Esophagus (tissue), 2 donors: Measurements from ENCODE around the gene PARD3B. TPM values are rescaled to one million over a fixed set of nuclear protein-coding genes. Genes with fewer than 3 reads are reported as not detected.

Experiments
- H3K27ac ChIP-seq, 2 donors: one replicate each; pipeline ENCODE4 v1.5.1; 2013; ENCODE audit warnings: low read depth in 2 of 2, mild to moderate bottlenecking in 2 of 2, inconsistent platforms in 1 of 2, low read length in 1 of 2, moderate library complexity in 1 of 2
- H3K27me3 ChIP-seq, 2 donors: one replicate each; pipeline ENCODE4 v1.6.1; 2013; ENCODE audit warnings: low read length in 2 of 2, control low read depth in 1 of 2, mild to moderate bottlenecking in 1 of 2; ENCODE audit not compliant: insufficient read depth in 2 of 2, control insufficient read depth in 1 of 2
- H3K36me3 ChIP-seq, 2 donors: one replicate each; pipeline ENCODE4 v1.6.1; 2013; ENCODE audit warnings: low read length in 1 of 2; ENCODE audit not compliant: control insufficient read depth in 2 of 2, insufficient read depth in 2 of 2
- H3K4me1 ChIP-seq, 2 donors: one replicate each; pipeline ENCODE4 v1.6.1; 2013; ENCODE audit warnings: low read length in 1 of 2; ENCODE audit not compliant: control insufficient read depth in 2 of 2, insufficient read depth in 2 of 2
- H3K4me3 ChIP-seq, 2 donors: one replicate each; pipeline ENCODE4 v1.5.1; 2013; ENCODE audit warnings: low read length in 2 of 2, mild to moderate bottlenecking in 2 of 2, low read depth in 1 of 2, moderate library complexity in 1 of 2
- H3K9me3 ChIP-seq, 2 donors: one replicate each; pipeline ENCODE4 v1.6.1; 2013; ENCODE audit warnings: mild to moderate bottlenecking in 2 of 2, low read depth in 1 of 2, low read length in 1 of 2, moderate library complexity in 1 of 2; ENCODE audit not compliant: control insufficient read depth in 2 of 2, insufficient read depth in 1 of 2
- WGBS, 2 donors: extraction: QIAGEN DNeasy Blood & Tissue Kit; methylation state at CpG; one replicate each; pipeline ENCODE4 v1.1.7; 2013; 5-methylcytosine and 5-hydroxymethylcytosine counted together
- polyA plus RNA-seq, 2 donors: library from polyadenylated mRNA; stranded (reverse); fragments of 200-250 nt; gene quantifications; one replicate each; pipeline ENCODE4 v1.2.3, GENCODE V29; 2013
- donor health status: healthy with polysubstance abuse.
- donor health status: Bipolar disorder and iron deficiency.

Gene PARD3B
- polyA plus RNA-seq, 2 donors: 1.2 to 1.3 TPM

- no peaks in the 10 kb centered on the region for H3K4me1 ChIP-seq
- 71 to 73% methylated on average over 5 of the region's 5 CpGs for WGBS, 2 donors
- no peaks in the 10 kb centered on the region for H3K9me3 ChIP-seq
- H3K27me3 ChIP-seq: no peaks in the 10 kb centered on the region
- H3K27ac ChIP-seq: no peak overlapping the region
- no peaks in the 10 kb centered on the region for H3K36me3 ChIP-seq
- no peak overlapping the region for H3K4me3 ChIP-seq
Observed at GRCh38 chr2:204972606-204973336, 427.5 kb downstream of the PARD3B start.

GRCh38 chr2:204973616-204974015 lies 428.3 kb downstream of the PARD3B start:
- H3K4me1 ChIP-seq: no peaks in the 10 kb centered on the region
- 89 to 90% methylated on average over 2 of the region's 2 CpGs for WGBS, 2 donors
- no peaks in the 10 kb centered on the region for H3K36me3 ChIP-seq
- H3K9me3 ChIP-seq: no peaks in the 10 kb centered on the region
- no peaks in the 10 kb centered on the region for H3K27me3 ChIP-seq
- no peak overlapping the region for H3K27ac ChIP-seq
- H3K4me3 ChIP-seq: no peak overlapping the region

- Histone ChIP-seq H3K27me3 (no peaks in the 10 kb centered on the region), H3K4me1 (no peaks in the 10 kb centered on the region)
- WGBS, 2 donors: 88 to 92% methylated on average over 2 of the region's 2 CpGs
Observed at GRCh38 chr2:204974487-204974886, 429.2 kb downstream of the PARD3B start.

GRCh38 chr2:204977914-204978313 lies 432.6 kb downstream of the PARD3B start:
- H3K4me1 ChIP-seq: no peaks in the 10 kb centered on the region
- no peak overlapping the region for H3K27ac ChIP-seq
- H3K9me3 ChIP-seq: no peaks in the 10 kb centered on the region
- H3K36me3 ChIP-seq: no peaks in the 10 kb centered on the region
- WGBS, 2 donors: 0 to 6% methylated on average over 1 of the region's 1 CpG
- no peaks in the 10 kb centered on the region for H3K27me3 ChIP-seq
- H3K4me3 ChIP-seq: no peak overlapping the region

More at GRCh38 chr2:204974487-204974886, 429.2 kb downstream of the PARD3B start:
- H3K4me3 ChIP-seq: no peak overlapping the region
- no peak overlapping the region for H3K27ac ChIP-seq
- no peaks in the 10 kb centered on the region for H3K36me3 ChIP-seq
- no peaks in the 10 kb centered on the region for H3K9me3 ChIP-seq

- H3K9me3 ChIP-seq: no peaks in the 10 kb centered on the region
- H3K4me1 ChIP-seq: no peaks in the 10 kb centered on the region
- no peaks in the 10 kb centered on the region for H3K36me3 ChIP-seq
- H3K27ac ChIP-seq: no peak overlapping the region
- no peak overlapping the region for H3K4me3 ChIP-seq
- no peaks in the 10 kb centered on the region for H3K27me3 ChIP-seq
- 30 to 43% methylated on average over 2 of the region's 2 CpGs for WGBS, 2 donors
Observed at GRCh38 chr2:204982303-204982702, 437.0 kb downstream of the PARD3B start.

- no peak overlapping the region for H3K4me3 ChIP-seq
- WGBS, 2 donors: 88 to 92% methylated on average over 3 of the region's 3 CpGs
- H3K4me1 ChIP-seq: no peaks in the 10 kb centered on the region
- no peaks in the 10 kb centered on the region for H3K9me3 ChIP-seq
- H3K27me3 ChIP-seq: no peaks in the 10 kb centered on the region
- H3K36me3 ChIP-seq: no peaks in the 10 kb centered on the region
- no peak overlapping the region for H3K27ac ChIP-seq
Observed at GRCh38 chr2:204984518-204984917, 439.2 kb downstream of the PARD3B start.

GRCh38 chr2:204986641-204987040 lies 441.4 kb downstream of the PARD3B start:
- Histone ChIP-seq H3K27me3 (no peaks in the 10 kb centered on the region), H3K9me3 (no peaks in the 10 kb centered on the region), H3K36me3 (no peaks in the 10 kb centered on the region), H3K4me1 (no peaks in the 10 kb centered on the region), H3K4me3 (no peak overlapping the region), H3K27ac (no peak overlapping the region)
- WGBS, 2 donors: 80 to 92% methylated on average over 5 of the region's 5 CpGs

- Histone ChIP-seq H3K4me1 (no peaks in the 10 kb centered on the region), H3K27me3 (no peaks in the 10 kb centered on the region), H3K4me3 (no peak overlapping the region), H3K27ac (no peak overlapping the region), H3K36me3 (no peaks in the 10 kb centered on the region), H3K9me3 (no peaks in the 10 kb centered on the region)
- WGBS, 2 donors: 74 to 77% methylated on average over 3 of the region's 3 CpGs
Observed at GRCh38 chr2:204988836-204989235, 443.6 kb downstream of the PARD3B start.

- WGBS, 2 donors: 93 to 98% methylated on average over 1 of the region's 1 CpG
- Histone ChIP-seq H3K27me3 (no peaks in the 10 kb centered on the region), H3K27ac (no peak overlapping the region)
Observed at GRCh38 chr2:204989877-204990276, 444.6 kb downstream of the PARD3B start.

GRCh38 chr2:205001300-205001966 lies 456.2 kb downstream of the PARD3B start:
- H3K9me3 ChIP-seq: no peaks in the 10 kb centered on the region
- no peak overlapping the region for H3K27ac ChIP-seq
- no peaks in the 10 kb centered on the region for H3K4me1 ChIP-seq
- H3K27me3 ChIP-seq: no peaks in the 10 kb centered on the region
- no peak overlapping the region for H3K4me3 ChIP-seq
- H3K36me3 ChIP-seq: no peaks in the 10 kb centered on the region
- WGBS, 2 donors: 88 to 89% methylated on average over 8 of the region's 8 CpGs

More at GRCh38 chr2:204989877-204990276, 444.6 kb downstream of the PARD3B start:
- H3K4me1 ChIP-seq: no peaks in the 10 kb centered on the region
- no peaks in the 10 kb centered on the region for H3K9me3 ChIP-seq
- no peak overlapping the region for H3K4me3 ChIP-seq
- H3K36me3 ChIP-seq: no peaks in the 10 kb centered on the region
